GM19043 (cell line): ENCODE data around the gene AOC2.
"Not testable (repeated sequence)": the region's sequence is repeated elsewhere in the genome, so short reads cannot be mapped to it uniquely, and the experiment has no call there.

Experiments used
- ATAC-seq: cut with Tn5 transposase; IDR thresholded peaks from one replicate; pipeline ENCODE4 v1.9.1; 2021; ENCODE audit warnings: low read depth; ENCODE audit not compliant: unreplicated experiment

AOC2 gene

GRCh38 chr17:42878924-42879595 is 34.7 kb downstream of the AOC2 start:
- no peak for ATAC-seq

GRCh38 chr17:42879596-42879985 is 35.2 kb downstream of the AOC2 start:
- ATAC-seq: no peak

GRCh38 chr17:42880776-42881310 is 36.5 kb downstream of the AOC2 start:
- no peak for ATAC-seq

DNA sequence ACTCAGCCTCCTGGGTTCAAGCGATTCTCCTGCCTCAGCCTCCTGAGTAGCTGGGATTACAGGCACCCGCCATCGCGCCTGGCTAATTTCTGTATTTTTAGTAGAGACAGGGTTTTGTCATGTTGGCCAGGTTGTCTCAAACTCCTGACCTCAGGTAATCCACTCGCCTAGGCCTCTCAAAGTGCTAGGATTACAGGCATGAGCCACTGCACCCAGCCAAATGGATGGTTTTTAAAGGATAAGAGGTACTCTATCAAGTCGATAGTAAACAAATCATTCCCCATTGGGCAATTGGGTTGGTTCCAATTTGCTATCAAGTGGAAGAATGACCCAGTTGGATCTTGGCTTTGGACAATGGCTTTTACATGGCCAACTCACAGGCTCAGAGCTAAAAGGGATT is 37.3 kb downstream of the AOC2 start:
- not testable (repeated sequence) for ATAC-seq

GRCh38 chr17:42882166-42882565 is 37.8 kb downstream of the AOC2 start:
- ATAC-seq: no peak

- ATAC-seq: no peak
Observed at GRCh38 chr17:42883802-42884558, 39.6 kb downstream of the AOC2 start.

DNA sequence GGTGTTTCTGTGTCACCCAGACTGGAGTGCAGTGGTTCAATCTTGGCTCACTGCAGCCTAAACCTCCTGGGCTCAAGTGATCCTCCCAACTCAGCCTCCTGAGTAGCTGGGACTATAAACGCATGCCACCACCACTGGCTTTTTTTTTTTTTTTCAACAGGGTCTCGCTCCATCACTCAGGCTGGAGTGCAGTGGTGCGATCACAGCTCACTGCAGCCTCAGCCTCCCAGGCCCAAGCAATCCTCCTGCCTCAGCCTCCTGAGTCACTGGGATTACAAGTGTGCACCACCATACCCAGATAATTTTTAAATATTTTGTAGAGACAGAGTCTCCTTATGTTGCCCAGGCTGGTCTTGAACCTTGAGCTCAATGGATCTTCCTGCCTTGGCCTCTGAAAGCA is 41.4 kb downstream of the AOC2 start:
- not testable (repeated sequence) for ATAC-seq

DNA sequence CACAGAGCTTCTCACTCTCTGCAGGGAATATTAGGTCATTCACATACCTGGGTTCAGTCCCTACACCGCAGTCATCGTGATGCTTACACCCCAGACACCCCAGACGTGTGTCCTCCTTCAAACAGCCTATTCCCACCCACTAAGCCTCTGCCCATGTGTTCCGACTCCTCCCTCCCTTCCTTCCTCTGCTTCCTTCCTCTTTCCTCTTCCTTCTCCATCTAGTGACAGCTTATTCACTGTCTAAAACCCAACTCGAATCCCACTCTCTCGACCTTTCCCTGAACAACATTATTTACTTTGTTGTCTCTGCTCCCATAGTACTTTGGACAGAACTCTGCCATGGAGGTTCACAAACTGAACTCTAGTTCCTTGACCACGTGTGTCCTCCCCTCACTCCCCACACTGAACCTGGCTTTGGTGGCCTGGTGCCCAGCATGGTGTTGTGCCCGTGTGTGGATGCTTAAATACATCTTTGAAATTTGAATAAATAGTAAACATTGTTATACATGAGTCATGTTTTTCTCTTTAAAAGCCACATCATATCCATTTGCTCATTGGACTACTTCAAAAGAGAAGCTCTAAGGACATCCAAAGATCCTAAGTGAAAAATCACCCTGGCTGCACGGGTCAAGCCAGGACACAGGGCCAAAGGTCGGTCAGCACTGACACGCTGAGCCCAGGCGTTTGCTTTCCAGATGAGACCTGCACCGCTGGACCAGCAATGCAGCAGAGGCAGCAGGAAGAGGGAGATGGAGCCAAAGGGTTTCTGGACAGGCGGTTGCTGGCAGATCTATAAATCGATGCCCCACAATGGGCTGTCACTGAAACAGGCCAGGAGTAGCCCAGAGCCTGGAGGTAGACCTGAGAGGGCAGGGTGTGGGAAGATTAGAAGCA is 42.1 kb downstream of the AOC2 start:
- no peak for ATAC-seq

GRCh38 chr17:42889809-42890208 is 45.4 kb downstream of the AOC2 start:
- ATAC-seq: no peak

- no peak for ATAC-seq
Observed at GRCh38 chr17:42891539-42892152, 47.3 kb downstream of the AOC2 start.

DNA sequence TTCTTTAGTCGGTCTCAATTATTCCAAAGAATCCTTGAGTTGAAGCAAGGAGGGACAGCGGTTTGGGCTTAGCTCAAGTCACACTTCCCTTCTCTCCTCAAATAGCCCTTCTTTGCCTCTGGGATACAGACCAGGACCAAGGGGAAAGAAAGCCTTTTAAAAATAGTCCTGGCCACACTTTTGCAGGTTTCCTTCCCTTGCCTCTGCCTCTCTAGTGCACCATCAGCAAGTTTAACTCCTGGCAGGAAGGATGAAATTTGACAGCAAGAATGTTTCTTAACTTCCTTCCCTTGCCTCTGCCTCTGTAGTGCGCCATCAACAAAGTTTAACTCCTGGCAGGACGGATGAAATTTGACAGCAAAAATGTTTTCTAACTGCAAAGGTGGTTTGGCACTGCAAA is 49.0 kb downstream of the AOC2 start:
- no peak for ATAC-seq

- ATAC-seq: no peak
Observed at GRCh38 chr17:42894283-42895184, 50.2 kb downstream of the AOC2 start.

- no peak for ATAC-seq
Observed at GRCh38 chr17:42895185-42895555, 50.8 kb downstream of the AOC2 start.

GRCh38 chr17:42898147-42898811 is 53.9 kb downstream of the AOC2 start:
- no peak for ATAC-seq

- ATAC-seq: not testable (repeated sequence)
Observed at GRCh38 chr17:42899981-42900380, 55.6 kb downstream of the AOC2 start.
